H9 (cell line): Measurements from ENCODE around the gene YWHAQ. TPM values are rescaled to one million over a fixed set of nuclear protein-coding genes. Genes with fewer than 3 reads are reported as not detected.
A peak's percentile ranks its signal among the peaks of the same experiment; 100 is the strongest.

Experiments
- DNase-seq: peaks from one replicate; pipeline ENCODE4 v3.0.0-alpha.2; 2017
- H2AFZ ChIP-seq: one replicate; pipeline ENCODE4 v1.6.1; 2013; ENCODE audit warnings: mild to moderate bottlenecking, low read length, control low read depth, moderate library complexity
- H2AK5ac ChIP-seq: 2 replicates; pipeline ENCODE4 v1.6.1; 2013; ENCODE audit warnings: low read length, control low read depth, mixed read lengths; ENCODE audit not compliant: insufficient read length
- H2BK120ac ChIP-seq: one replicate; pipeline ENCODE4 v1.6.1; 2013; ENCODE audit warnings: low read depth, mild to moderate bottlenecking, low read length, control low read depth, inconsistent platforms; ENCODE audit not compliant: poor library complexity, severe bottlenecking
- H2BK12ac ChIP-seq: 2 replicates; pipeline ENCODE4 v1.6.1; 2013; ENCODE audit warnings: low read length, control low read depth, mixed read lengths, low read depth; ENCODE audit not compliant: insufficient read length
- H2BK15ac ChIP-seq: 2 replicates; pipeline ENCODE4 v1.6.1; 2013; ENCODE audit warnings: low read depth, low read length, control low read depth
- H2BK20ac ChIP-seq: one replicate; pipeline ENCODE4 v1.6.1; 2013; ENCODE audit warnings: low read depth, mild to moderate bottlenecking, low read length, control low read depth, inconsistent platforms; ENCODE audit not compliant: poor library complexity, severe bottlenecking
- H2BK5ac ChIP-seq: 2 replicates; pipeline ENCODE4 v1.6.1; 2013; ENCODE audit warnings: low read length, control low read depth, mixed read lengths; ENCODE audit not compliant: insufficient read length
- H3K14ac ChIP-seq: 2 replicates; pipeline ENCODE4 v1.6.1; 2013; ENCODE audit warnings: low read length, control low read depth; ENCODE audit not compliant: insufficient read depth
- H3K18ac ChIP-seq: 2 replicates; pipeline ENCODE4 v1.6.1; 2013; ENCODE audit warnings: low read depth, mild to moderate bottlenecking, mixed read lengths, low read length, control low read depth; ENCODE audit not compliant: insufficient read length
- H3K23ac ChIP-seq: 2 replicates; pipeline ENCODE4 v1.6.1; 2013; ENCODE audit warnings: low read length, control low read depth, mixed read lengths, low read depth; ENCODE audit not compliant: insufficient read length
- H3K23me2 ChIP-seq: 2 replicates; pipeline ENCODE4 v1.6.1; 2013; ENCODE audit warnings: low read depth, mild to moderate bottlenecking, mixed read lengths, low read length, control low read depth; ENCODE audit not compliant: insufficient read length, poor library complexity, severe bottlenecking
- H3K27ac ChIP-seq: 2 replicates; pipeline ENCODE4 v1.5.1; 2013; ENCODE audit warnings: low read length, control low read depth, mixed read lengths, low read depth; ENCODE audit not compliant: insufficient read length
- H3K27me3 ChIP-seq: 2 replicates; pipeline ENCODE4 v1.6.1; 2013; ENCODE audit warnings: low read length, control low read depth, inconsistent platforms; ENCODE audit not compliant: insufficient read depth
- H3K4ac ChIP-seq: 2 replicates; pipeline ENCODE4 v1.6.1; 2013; ENCODE audit warnings: low read depth, mild to moderate bottlenecking, control low read depth, inconsistent platforms, low read length, moderate library complexity
- H3K4me1 ChIP-seq: 2 replicates; pipeline ENCODE4 v1.6.1; 2013; ENCODE audit warnings: low read length, control low read depth, inconsistent platforms; ENCODE audit not compliant: insufficient read depth
- H3K4me2 ChIP-seq: 2 replicates; pipeline ENCODE4 v1.6.1; 2013; ENCODE audit warnings: low read length, control low read depth, mixed read lengths; ENCODE audit not compliant: insufficient read length, insufficient read depth
- H3K56ac ChIP-seq: 2 replicates; pipeline ENCODE4 v1.6.1; 2013; ENCODE audit warnings: low read depth, mild to moderate bottlenecking, mixed read lengths, low read length, control low read depth; ENCODE audit not compliant: insufficient read length
- H3K79me1 ChIP-seq: 2 replicates; pipeline ENCODE4 v1.6.1; 2013; ENCODE audit warnings: low read depth, mild to moderate bottlenecking, moderate library complexity, low read length, control low read depth, inconsistent platforms; ENCODE audit not compliant: insufficient read depth, poor library complexity, severe bottlenecking
- H3K79me2 ChIP-seq: 2 replicates; pipeline ENCODE4 v1.6.1; 2013; ENCODE audit warnings: low read length, control low read depth, inconsistent platforms; ENCODE audit not compliant: insufficient read depth
- H3K9ac ChIP-seq: 2 replicates; pipeline ENCODE4 v1.6.1; 2013; ENCODE audit warnings: low read length, control low read depth, mixed read lengths; ENCODE audit not compliant: insufficient read length; ENCODE audit errors: extremely low read depth
- H3K9me3 ChIP-seq: one replicate; pipeline ENCODE4 v1.6.1; 2013; ENCODE audit warnings: low read depth, low read length, inconsistent platforms; ENCODE audit not compliant: control insufficient read depth
- H3T11ph ChIP-seq: one replicate; pipeline ENCODE4 v1.6.1; 2013; ENCODE audit warnings: mild to moderate bottlenecking, low read length, control low read depth, inconsistent platforms
- H4K20me1 ChIP-seq: one replicate; pipeline ENCODE4 v1.6.1; 2013; ENCODE audit not compliant: control insufficient read depth, insufficient read length, insufficient read depth
- H4K5ac ChIP-seq: 2 replicates; pipeline ENCODE4 v1.6.1; 2013; ENCODE audit warnings: low read depth, mild to moderate bottlenecking, mixed read lengths, low read length, control low read depth; ENCODE audit not compliant: insufficient read length
- H4K8ac ChIP-seq: replicated peaks from 2 replicates; pipeline ENCODE4 v1.6.1; 2013; ENCODE audit warnings: low read length, control low read depth, mixed read lengths, low read depth; ENCODE audit not compliant: insufficient read length
- H4K91ac ChIP-seq: 2 replicates; pipeline ENCODE4 v1.6.1; 2013; ENCODE audit warnings: low read depth, mild to moderate bottlenecking, moderate library complexity, mixed read lengths, low read length, control low read depth; ENCODE audit not compliant: insufficient read length
- H3K27ac Mint-ChIP-seq, 3 experiments: 2 replicates in 2 of 3; 3 replicates in 1 of 3; pipeline ENCODE4 v1.8.0; 2020 to 2021; ENCODE audit warnings: mixed read lengths in 3 of 3, mild to moderate bottlenecking in 1 of 3, moderate library complexity in 1 of 3
- H3K27me3 Mint-ChIP-seq: 2 replicates; pipeline ENCODE4 v1.8.0; 2021; ENCODE audit warnings: low read depth, mild to moderate bottlenecking, moderate library complexity, mixed read lengths
- H3K36me3 Mint-ChIP-seq, 3 experiments: 2 replicates in 2 of 3; 3 replicates in 1 of 3; pipeline ENCODE4 v1.8.0; 2020 to 2021; ENCODE audit warnings: low read depth in 3 of 3, mixed read lengths in 3 of 3; ENCODE audit not compliant: insufficient read depth in 1 of 3
- H3K4me1 Mint-ChIP-seq, 2 experiments: 2 replicates each; pipeline ENCODE4 v1.8.0; 2020; ENCODE audit warnings: mixed read lengths in 2 of 2
- H3K4me3 Mint-ChIP-seq, 2 experiments: 2 replicates in 1 of 2; 3 replicates in 1 of 2; pipeline ENCODE4 v1.8.0; 2020 to 2021; ENCODE audit warnings: mild to moderate bottlenecking in 2 of 2, mixed read lengths in 2 of 2, moderate library complexity in 1 of 2
- H3K9me3 Mint-ChIP-seq, 2 experiments: 2 replicates in 1 of 2; 3 replicates in 1 of 2; pipeline ENCODE4 v1.8.0; 2020; ENCODE audit warnings: mild to moderate bottlenecking in 2 of 2, mixed read lengths in 2 of 2, moderate library complexity in 1 of 2
- CTCF ChIP-seq: fragments of 200-600 bp; sonication (generic); conservative IDR thresholded peaks from 3 replicates; pipeline ENCODE4 v1.8.0; 2021; ENCODE audit warnings: antibody characterized with exemption, mild to moderate bottlenecking
- WGBS: extraction: QIAGEN DNeasy Blood & Tissue Kit; methylation state at CpG from one replicate; pipeline ENCODE4 v1.1.7; 2013; ENCODE audit warnings: missing lambda C conversion rate, low lambda C conversion rate, mixed read lengths; ENCODE audit not compliant: insufficient read length; ENCODE audit errors: extremely low coverage; 5-methylcytosine and 5-hydroxymethylcytosine counted together
- total RNA-seq: library from RNA; stranded (reverse); gene quantifications from 2 replicates; pipeline ENCODE4 v1.2.1, GENCODE V29; 2021

The YWHAQ gene
- total RNA-seq, 1 experiment from 2014 or later, result 374 TPM

GRCh38 chr2:9554921-9555296 is 75.9 kb downstream of the YWHAQ start:
- Mint-ChIP-seq H3K4me1 (peaks cover 28 to 38% of the 10 kb centered on the region in 2 experiments), H3K27ac (peak overlapping the region; percentile 98 to 99 (median 98)), H3K4me3 (peak overlapping the region; percentile 98 to 99), H3K36me3 (peaks cover 5 to 8% (median 6%) of the 10 kb centered on the region in 3 experiments; a peak in 5 of 7 replicates), H3K27me3 (no peaks in the 10 kb centered on the region), H3K9me3 (no peaks in the 10 kb centered on the region)
- H3K27ac ChIP-seq, result peak overlapping the region; percentile 47
- H3K56ac ChIP-seq, result no peak overlapping the region
- H3K4me1 ChIP-seq, result no peaks in the 10 kb centered on the region
- H4K20me1 ChIP-seq, result no peaks in the 10 kb centered on the region
- no peak overlapping the region for H4K5ac ChIP-seq
- peak overlapping the region; percentile 87; the same call in 1 of the 2 replicates for H3K14ac ChIP-seq
- H2AK5ac ChIP-seq, result no peak overlapping the region
- H4K91ac ChIP-seq, result no peak overlapping the region
- H2BK120ac ChIP-seq, result no peak overlapping the region
- WGBS, result no CpG with 5 or more reads among the region's 9 CpGs
- no peak for TF ChIP-seq CTCF
- peak overlapping the region; percentile 27 for H2AFZ ChIP-seq
- no peak overlapping the region for H2BK15ac ChIP-seq
- H3K79me2 ChIP-seq, result peaks cover 2% of the 10 kb centered on the region; the same call in 1 of the 2 replicates
- no peak for DNase-seq
- H4K8ac ChIP-seq, result peak overlapping the region; percentile 60
- peaks cover 6% of the 10 kb centered on the region for H3K23me2 ChIP-seq
- H3K4me2 ChIP-seq, result peak overlapping the region; percentile 99
- peak overlapping the region; percentile 89 for H3K18ac ChIP-seq
- H3K9ac ChIP-seq, result peak overlapping the region; percentile 89
- peaks cover 5% of the 10 kb centered on the region for H3K79me1 ChIP-seq
- peak overlapping the region; percentile 13 for H2BK5ac ChIP-seq
- no peaks in the 10 kb centered on the region for H3K27me3 ChIP-seq
- no peak overlapping the region for H2BK20ac ChIP-seq
- no peak overlapping the region for H2BK12ac ChIP-seq
- no peak overlapping the region for H3K4ac ChIP-seq
- H3K23ac ChIP-seq, result no peak overlapping the region
- no peak overlapping the region for H3T11ph ChIP-seq
- H3K9me3 ChIP-seq, result no peaks in the 10 kb centered on the region
